SKM-1 treated with dmso at 0.1 percent for 144 hours (cell line): ENCODE results near the gene ACSBG1.

Experiments
- DNase-seq: peaks from one replicate; lab custom pipeline; 2025; ENCODE audit not compliant: unreplicated experiment; lab: John Stamatoyannopoulos, UW

The ACSBG1 gene, protein sequence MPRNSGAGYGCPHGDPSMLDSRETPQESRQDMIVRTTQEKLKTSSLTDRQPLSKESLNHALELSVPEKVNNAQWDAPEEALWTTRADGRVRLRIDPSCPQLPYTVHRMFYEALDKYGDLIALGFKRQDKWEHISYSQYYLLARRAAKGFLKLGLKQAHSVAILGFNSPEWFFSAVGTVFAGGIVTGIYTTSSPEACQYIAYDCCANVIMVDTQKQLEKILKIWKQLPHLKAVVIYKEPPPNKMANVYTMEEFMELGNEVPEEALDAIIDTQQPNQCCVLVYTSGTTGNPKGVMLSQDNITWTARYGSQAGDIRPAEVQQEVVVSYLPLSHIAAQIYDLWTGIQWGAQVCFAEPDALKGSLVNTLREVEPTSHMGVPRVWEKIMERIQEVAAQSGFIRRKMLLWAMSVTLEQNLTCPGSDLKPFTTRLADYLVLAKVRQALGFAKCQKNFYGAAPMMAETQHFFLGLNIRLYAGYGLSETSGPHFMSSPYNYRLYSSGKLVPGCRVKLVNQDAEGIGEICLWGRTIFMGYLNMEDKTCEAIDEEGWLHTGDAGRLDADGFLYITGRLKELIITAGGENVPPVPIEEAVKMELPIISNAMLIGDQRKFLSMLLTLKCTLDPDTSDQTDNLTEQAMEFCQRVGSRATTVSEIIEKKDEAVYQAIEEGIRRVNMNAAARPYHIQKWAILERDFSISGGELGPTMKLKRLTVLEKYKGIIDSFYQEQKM

DNA sequence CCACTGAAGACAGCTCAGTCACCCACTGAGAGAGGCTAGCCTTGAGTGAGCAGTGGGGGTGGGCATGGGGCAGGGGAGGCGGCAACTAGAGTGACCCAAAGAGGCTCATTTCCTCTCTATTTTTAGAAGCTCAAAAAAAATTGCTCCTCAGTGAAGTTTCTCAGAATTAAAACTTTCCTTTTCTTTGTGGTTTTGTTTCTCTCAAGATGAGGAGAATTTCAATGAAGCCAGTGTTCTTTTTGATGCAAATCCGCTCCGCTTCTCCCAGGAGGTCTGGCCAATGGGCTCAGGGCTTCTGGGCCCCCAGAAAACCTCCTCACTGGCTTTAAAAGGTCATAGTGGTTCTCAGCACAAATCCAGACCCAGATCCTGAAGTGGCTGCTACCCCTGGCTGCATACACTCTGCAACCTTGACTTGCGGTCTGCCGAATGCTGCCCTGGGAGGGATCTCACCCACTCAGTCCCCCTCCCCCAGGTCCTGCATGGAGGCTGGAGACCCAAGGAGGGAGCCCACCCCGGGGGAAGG, at the start of gene ACSBG1:
ACSBG1 (minus strand) TSS at position 51 of the 526 bp plus-strand sequence. CDS start 64 bp downstream, outside the sequence.
- DNase-seq, result no peak

DNA sequence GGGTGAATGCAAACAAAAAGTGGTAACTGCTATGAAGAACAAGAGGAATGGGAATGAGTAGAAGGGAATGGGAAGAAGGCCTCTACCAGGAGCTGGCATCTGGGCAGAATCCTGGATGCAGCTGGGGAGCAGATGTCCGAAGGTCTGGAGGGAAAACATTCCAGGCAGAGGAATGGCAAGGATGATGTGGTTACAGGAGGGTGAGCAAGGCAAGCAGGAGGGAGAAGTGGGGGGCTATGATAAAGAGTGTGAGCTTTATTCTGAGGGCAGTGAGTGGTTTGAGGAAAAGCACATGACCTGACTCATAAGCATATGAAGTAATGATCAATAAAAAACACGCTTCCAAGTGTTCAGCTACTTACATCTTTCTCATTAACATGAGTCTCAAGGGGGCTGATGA, 48.0 kb upstream of the ACSBG1 start:
- no peak for DNase-seq

DNA sequence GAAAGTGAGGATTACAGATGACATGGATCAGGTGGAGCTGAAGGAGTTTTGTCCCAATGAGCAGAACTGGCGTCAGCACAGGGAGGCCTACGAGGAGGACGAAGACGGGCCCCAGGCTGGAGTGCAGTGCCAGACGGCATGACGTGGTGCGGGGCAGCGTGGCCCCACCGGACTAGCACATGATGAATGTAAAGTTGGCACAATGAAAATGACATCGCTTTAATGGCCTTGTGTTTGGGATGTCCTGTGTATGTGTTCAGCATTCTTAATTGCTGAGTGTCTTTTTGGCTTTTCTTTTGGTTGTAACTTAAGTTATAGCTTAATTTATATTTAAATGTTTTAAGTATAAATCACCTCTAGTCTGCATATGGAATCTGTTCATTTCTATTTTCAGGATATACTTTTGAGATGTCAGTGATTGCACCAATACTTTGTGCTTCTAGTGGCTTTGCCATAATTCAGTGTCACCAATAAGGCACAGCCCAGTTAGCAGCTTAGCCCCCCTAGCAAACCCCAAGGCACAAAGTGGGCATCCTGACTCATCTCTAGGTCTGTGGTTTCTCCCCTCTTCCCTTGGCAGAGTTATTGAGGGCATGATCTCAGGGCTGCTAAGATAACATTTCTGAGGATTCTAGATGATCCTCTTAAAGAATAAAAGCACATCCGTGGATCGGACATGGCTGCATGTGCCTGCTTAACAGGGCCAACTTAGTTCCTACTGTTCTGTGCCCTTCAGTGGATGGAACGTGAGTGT, 46.1 kb upstream of the ACSBG1 start:
- DNase-seq, result no peak

DNA sequence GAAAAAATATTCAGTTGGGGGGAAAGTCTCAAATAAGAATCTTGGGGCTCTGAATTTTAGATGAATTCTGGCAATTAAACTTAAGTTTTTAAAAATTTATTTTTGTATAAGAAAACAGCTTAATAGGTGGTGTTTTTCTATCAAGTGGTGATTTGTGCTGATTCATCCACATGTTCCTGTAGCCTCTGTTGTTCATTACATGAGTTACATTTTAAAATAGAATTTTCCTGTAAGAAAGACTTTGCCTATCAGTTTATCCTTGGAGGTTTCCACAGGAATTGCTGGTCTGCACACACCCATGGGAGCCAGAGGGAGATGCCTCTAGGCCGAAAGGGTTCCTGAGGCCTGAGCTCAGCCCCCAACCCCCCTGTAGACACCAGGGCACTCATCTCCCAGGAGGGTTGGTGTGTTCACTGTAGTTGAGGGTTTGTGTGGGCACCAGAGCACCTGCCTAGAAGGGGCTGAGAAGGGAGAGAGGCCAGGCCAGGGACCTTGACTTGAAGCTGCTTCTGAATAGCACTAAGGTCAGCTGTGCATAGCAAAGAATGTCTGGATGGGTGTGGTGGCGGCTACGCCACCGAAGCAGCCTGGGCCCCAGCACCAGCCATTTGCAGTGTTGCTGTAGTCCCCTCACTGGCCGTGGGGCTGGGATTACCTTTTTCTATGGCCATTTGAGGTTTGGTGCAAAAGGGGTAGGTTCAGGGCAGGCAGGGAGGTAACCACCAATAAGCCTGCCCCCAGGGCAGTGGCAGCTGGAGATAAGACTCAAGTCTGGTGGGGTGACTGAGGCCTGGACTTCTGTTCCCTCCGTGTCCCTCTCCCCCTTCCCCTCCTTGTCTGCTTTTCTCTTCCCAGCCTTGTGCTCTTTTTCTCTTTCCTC, 41.9 kb upstream of the ACSBG1 start:
- DNase-seq, result no peak

DNA sequence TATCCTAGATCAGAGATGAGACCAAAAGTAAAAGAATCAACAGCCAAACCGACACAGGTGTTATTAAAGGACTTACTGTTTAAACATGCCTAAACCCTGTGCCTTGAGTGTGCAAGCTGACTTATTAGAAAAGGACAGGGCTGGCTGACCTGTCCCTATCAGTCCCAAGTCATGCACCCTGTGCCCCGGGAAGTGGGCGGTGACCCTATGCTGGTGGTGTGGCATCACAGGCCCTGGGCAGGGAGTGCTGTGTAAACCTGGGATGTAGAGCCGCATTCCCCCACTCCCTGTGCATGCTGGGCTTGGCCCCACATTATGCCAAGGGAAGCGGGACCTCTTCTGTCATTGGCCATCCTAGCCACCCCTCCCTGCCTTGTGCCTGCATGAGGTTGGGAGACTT, 40.6 kb upstream of the ACSBG1 start:
- no peak for DNase-seq

DNA sequence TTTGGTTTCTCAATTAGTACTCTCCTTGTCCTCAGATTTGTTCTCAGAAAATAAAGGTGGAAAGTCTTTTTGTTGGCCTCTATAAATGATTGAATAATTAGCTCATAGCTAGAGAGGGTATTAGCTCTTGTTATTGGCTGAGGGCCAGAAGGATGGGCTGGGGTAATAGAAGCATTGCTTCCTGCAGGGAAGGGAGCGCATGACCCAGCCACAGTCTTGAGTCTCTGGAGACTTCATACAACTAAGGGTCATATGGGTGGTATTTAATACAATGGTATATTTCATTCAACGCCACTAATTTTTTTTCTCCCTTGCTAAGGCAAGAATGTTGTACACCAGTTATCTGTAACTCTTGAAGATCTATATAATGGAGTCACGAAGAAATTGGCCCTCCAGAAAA, 38.4 kb upstream of the ACSBG1 start:
- DNase-seq, result no peak

DNA sequence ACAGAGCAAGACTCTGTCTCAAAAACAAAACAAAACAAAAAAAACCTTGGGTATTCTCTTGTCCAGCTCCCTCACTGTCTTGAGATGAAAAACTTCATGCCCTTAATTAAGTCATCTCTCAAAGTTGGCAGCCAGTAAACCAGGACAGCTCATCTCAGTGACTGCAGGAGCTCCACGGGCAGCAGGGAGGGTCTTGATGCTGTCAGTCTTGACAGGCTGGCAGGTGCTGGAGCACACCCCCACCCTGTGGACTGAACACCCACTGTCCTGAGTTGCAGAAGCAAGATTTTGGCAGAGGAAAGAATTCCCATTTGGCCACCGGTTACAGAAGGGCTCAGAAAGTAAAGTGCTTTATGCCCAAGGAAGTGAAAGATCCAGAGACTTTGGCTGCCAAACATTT, 38.0 kb upstream of the ACSBG1 start:
- no peak for DNase-seq

- no peak for DNase-seq
These were observed 32.4 kb upstream of the ACSBG1 start for GRCh38 chr15:78266806-78267205.

GRCh38 chr15:78266229-78266628, 31.9 kb upstream of the ACSBG1 start:
- DNase-seq, result no peak

DNA sequence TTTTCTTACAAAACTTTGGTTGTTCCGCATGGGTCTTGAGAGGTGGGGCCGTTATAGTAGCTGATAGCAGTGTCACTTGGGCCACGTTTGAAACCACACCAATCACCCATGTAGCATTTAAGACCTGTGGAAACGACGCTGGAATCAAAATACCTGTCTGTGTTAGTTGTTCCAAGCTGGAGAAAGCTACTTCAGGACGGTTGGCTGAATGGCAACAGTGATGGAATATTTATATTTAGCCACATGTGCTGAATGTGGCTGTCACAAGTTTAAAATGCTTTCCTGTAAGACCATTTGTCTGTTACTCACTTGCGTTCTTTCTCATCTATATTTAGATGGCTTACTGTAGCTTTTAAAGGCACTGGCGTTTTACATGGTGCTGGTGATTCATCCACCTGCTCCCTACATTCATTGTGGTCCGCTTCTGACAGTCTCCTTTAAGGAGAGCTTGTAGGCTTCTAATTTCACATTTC, 31.4 kb upstream of the ACSBG1 start:
- no peak for DNase-seq

- no peak for DNase-seq
These were observed 30.7 kb upstream of the ACSBG1 start for GRCh38 chr15:78265137-78265460.

DNA sequence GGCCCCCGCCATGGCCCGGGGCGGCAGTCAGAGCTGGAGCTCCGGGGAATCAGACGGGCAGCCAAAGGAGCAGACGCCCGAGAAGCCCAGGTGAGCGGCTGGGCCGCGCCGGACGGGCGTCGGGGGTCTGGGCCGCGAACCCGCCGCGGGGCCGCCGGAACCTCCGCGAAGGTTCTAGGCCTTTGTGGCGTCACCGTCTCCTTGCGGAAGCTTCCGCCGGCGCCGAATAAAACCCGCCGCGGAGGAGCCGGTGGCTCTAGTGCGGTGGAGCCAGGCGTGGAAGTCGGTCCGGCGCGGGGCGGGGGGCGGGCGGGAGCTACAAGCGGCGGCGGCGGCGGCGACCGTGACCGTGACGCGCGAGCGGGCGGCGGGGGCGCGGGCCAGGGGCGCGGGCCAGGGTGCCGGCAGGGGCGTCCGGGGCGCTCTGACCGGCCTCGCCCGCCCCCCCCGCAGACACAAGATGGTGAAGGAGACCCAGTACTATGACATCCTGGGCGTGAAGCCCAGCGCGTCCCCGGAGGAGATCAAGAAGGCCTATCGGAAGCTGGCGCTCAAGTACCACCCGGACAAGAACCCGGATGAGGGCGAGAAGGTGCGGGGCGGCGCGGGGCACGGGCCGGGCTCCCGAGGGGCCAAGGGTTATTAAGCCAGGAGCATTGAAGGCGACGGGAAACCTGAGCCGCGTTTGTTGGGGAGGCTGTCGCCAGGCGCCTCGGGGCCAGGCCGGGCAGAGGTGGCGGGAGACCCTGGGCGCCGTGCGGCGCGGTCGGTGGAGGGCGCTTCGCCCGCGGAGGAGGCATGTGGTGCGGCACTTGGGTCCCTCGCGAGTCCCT, 30.2 kb upstream of the ACSBG1 start, which contains the start of gene DNAJA4:
DNAJA4 (plus strand) TSS at position 259 of the 833 bp plus-strand sequence; CDS start at position 461, 202 bp downstream.
- no peak for DNase-seq

DNA sequence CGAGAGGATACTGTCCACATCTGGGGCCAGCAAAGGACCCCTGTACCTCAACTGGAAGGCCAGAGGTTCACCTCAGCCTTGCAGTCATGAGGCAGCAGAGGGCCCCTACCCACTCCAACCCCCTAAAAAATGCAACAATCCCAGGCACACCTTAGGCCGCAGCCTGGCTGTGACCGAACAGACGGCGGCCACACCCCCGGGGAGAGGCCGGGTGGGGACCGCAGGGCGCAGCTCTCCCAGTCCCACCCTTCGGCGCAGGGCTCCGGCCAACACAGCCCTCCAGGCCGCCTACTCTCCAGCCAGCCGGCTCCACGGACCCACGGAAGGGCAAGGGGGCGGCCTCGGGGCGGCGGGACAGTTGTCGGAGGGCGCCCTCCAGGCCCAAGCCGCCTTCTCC, 29.5 kb upstream of the ACSBG1 start:
- no peak for DNase-seq

- no peak for DNase-seq
These were observed 29.0 kb upstream of the ACSBG1 start for GRCh38 chr15:78263351-78263781.

GRCh38 chr15:78261062-78261461, 26.7 kb upstream of the ACSBG1 start:
- DNase-seq, result no peak

- no peak for DNase-seq
These were observed 26.1 kb upstream of the ACSBG1 start for GRCh38 chr15:78260489-78260888.

GRCh38 chr15:78259232-78259631, 24.9 kb upstream of the ACSBG1 start:
- DNase-seq, result no peak

DNA sequence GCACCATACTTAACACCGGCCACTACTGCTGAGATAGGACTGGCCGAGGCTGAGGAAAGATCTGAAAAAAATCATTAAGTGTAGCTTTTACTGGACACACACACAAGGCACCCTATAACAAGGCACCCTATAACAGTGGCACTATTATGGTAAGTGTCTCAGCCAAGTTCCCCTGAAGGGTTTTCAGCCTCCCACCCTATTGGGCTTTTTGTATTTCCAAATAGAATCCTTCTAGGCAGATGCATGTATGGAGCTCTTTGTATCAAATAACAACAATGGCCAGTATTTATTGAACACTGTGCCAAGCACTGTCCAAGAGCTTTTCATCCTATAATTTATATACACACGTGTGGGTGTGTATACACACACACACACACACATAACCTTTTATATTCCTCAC, 23.3 kb upstream of the ACSBG1 start:
- DNase-seq, result no peak

DNA sequence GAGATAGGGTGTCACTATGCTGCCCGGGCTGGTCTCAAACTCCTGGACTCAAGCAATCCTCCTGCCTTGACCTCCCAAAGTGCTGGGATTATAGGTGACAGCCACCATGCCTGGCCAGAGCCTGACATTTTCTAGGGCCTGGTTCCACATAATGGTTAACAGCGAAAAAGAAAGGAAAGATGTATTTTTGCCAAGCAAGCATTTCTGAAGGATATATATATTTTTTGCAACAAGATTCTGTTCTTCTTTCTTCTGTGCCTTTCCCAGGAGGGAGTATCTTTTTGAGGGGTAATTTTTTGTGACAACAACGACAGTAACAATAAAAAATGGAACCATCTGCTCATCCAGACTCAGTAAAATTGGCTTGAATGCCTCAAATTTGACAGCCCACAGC, 21.7 kb upstream of the ACSBG1 start:
- no peak for DNase-seq
